K562 (cell line): ENCODE measurements around the gene ROR2. TPM values are rescaled to one million over a fixed set of nuclear protein-coding genes. Genes with fewer than 3 reads are reported as not detected.

Experiments used
- ATAC-seq: fragments of 200-7000 bp; cut with Tn5 transposase; 3 replicates; pipeline ENCODE4 v1.9.1; 2020; ENCODE audit warnings: moderate library complexity
- BruUV-seq: library from RNA; stranded (reverse); fragments of 400-500 nt; replicated peaks from 2 replicates; lab custom pipeline; 2021; lab: Mats Ljungman, UMichigan
- CTCF ChIA-PET: fragments of 300-600 bp; formaldehyde crosslinking; extraction: SDS; loops from one replicate; lab custom pipeline; 2021; ENCODE audit warnings: low intra/inter-chr PET ratio; lab: Yijun Ruan, JAX
- POLR2A ChIA-PET: fragments of 300-600, 350-650 bp; sonication (Branson Sonifier 250); formaldehyde crosslinking; extraction: SDS; loops from one replicate; lab custom pipeline; 2021; ENCODE audit warnings: antibody characterized with exemption, inconsistent platforms; lab: Yijun Ruan, JAX
- DNase-seq, 4 experiments: peaks; one replicate each; pipeline versions ENCODE4 v3.0.0 to v3.0.0-alpha.2; 2011 to 2018; ENCODE audit warnings: low spot score in 3 of 4, mixed read lengths in 3 of 4; ENCODE audit errors: extremely low read depth in 1 of 4
- FAIRE-seq: peaks from 2 replicates; lab custom pipeline; 2011; peaks lifted over from hg19 to GRCh38; lab: Jason Lieb, UNC
- H2AFZ ChIP-seq: 2 replicates; pipeline ENCODE4 v1.6.0; 2011; ENCODE audit warnings: low read depth, low read length, control low read depth, inconsistent platforms
- H3K27ac ChIP-seq: fragments of 200-600 bp; 3 replicates; pipeline ENCODE4 v1.8.0; 2011; ENCODE audit warnings: low read depth, mild to moderate bottlenecking, control low read depth, inconsistent platforms, low read length, moderate library complexity, mixed read lengths; ENCODE audit errors: extremely low read depth
- H3K27me3 ChIP-seq, 2 experiments: fragments of 300-600 bp in 1 of 2; 2 replicates in 1 of 2; 3 replicates in 1 of 2; pipeline versions ENCODE4 v1.6.0 to v1.8.0; 2011; ENCODE audit warnings: inconsistent platforms in 2 of 2, low read length in 2 of 2, mild to moderate bottlenecking in 1 of 2, mixed read lengths in 1 of 2, moderate library complexity in 1 of 2; ENCODE audit not compliant: control insufficient read depth in 2 of 2, insufficient read depth in 2 of 2
- H3K36me3 ChIP-seq: fragments of 300-600 bp; 3 replicates; pipeline ENCODE4 v1.8.0; 2011; ENCODE audit warnings: mild to moderate bottlenecking, low read length, inconsistent platforms; ENCODE audit not compliant: control insufficient read depth, insufficient read depth
- H3K4me1 ChIP-seq, 2 experiments: fragments of 200-600 bp in 1 of 2; replicated peaks in 1 of 2; 2 replicates in 1 of 2; 3 replicates in 1 of 2; pipeline versions ENCODE4 v1.5.1 to v1.8.0; 2011; ENCODE audit warnings: inconsistent platforms in 2 of 2, low read length in 2 of 2, mild to moderate bottlenecking in 1 of 2, mixed read lengths in 1 of 2, moderate library complexity in 1 of 2; ENCODE audit not compliant: control insufficient read depth in 2 of 2, insufficient read depth in 2 of 2
- H3K4me2 ChIP-seq: 2 replicates; pipeline ENCODE4 v1.6.1; 2011; ENCODE audit warnings: low read length, control low read depth, inconsistent platforms, mixed read lengths; ENCODE audit not compliant: insufficient read depth
- H3K4me3 ChIP-seq: fragments of 200-600 bp; sonication (generic), shearing (Covaris generic); 2 replicates; pipeline ENCODE4 v1.5.1; 2016; ENCODE audit warnings: control low read depth, inconsistent platforms
- H3K79me2 ChIP-seq: fragments of 200-600 bp; 3 replicates; pipeline ENCODE4 v1.8.0; 2011; ENCODE audit warnings: low read length, inconsistent platforms; ENCODE audit not compliant: control insufficient read depth, insufficient read depth
- H3K9ac ChIP-seq, 2 experiments: 2 replicates each; pipeline versions ENCODE4 v1.6.0 to v1.6.1; 2011; ENCODE audit warnings: low read depth in 2 of 2, low read length in 2 of 2, control low read depth in 1 of 2, inconsistent platforms in 1 of 2, mild to moderate bottlenecking in 1 of 2, mixed read lengths in 1 of 2; ENCODE audit not compliant: insufficient read depth in 1 of 2
- H3K9me1 ChIP-seq: one replicate; pipeline ENCODE4 v1.6.0; 2011; ENCODE audit warnings: inconsistent platforms, mild to moderate bottlenecking, low read length, moderate library complexity; ENCODE audit not compliant: control insufficient read depth, insufficient read depth
- H3K9me3 ChIP-seq: replicated peaks from 2 replicates; pipeline ENCODE4 v1.5.1; 2011; ENCODE audit warnings: low read depth, low read length, inconsistent platforms; ENCODE audit not compliant: control insufficient read depth, insufficient read depth
- H4K20me1 ChIP-seq: replicated peaks from 2 replicates; pipeline ENCODE4 v1.6.1; 2011; ENCODE audit warnings: low read length, inconsistent platforms, mixed read lengths; ENCODE audit not compliant: control insufficient read depth, insufficient read depth
- CBFA2T3 ChIP-seq: fragments of 450-650 bp; IDR thresholded peaks from 2 replicates; pipeline ENCODE4 v1.6.1; 2017
- CREM ChIP-seq: IDR thresholded peaks from 2 replicates; pipeline ENCODE4 v1.6.1; 2014; ENCODE audit warnings: antibody characterized with exemption, low read depth
- KHSRP ChIP-seq: fragments of 450-650 bp; IDR thresholded peaks from 2 replicates; pipeline ENCODE4 v1.6.1; 2017
- KLF13 ChIP-seq: fragments of 450-650 bp; IDR thresholded peaks from 2 replicates; pipeline ENCODE4 v1.6.1; 2016; ENCODE audit warnings: missing genetic modification characterization, low read depth, mild to moderate bottlenecking, missing compliant biosample characterization, moderate library complexity, borderline replicate concordance
- NR1H2 ChIP-seq: sonication (generic); formaldehyde crosslinking; IDR thresholded peaks from 2 replicates; pipeline ENCODE4 v1.4.0; 2020; ENCODE audit warnings: mild to moderate bottlenecking, missing genetic modification reagents
- POLR2AphosphoS2 ChIP-seq: IDR thresholded peaks from 2 replicates; pipeline ENCODE4 v1.6.1; 2012; ENCODE audit warnings: low read length, improper control_type of control experiment
- SOX6 ChIP-seq: fragments of 450-650 bp; IDR thresholded peaks from 2 replicates; pipeline ENCODE4 v1.6.1; 2014; ENCODE audit warnings: mild to moderate bottlenecking
- SPI1 ChIP-seq: IDR thresholded peaks from 2 replicates; pipeline ENCODE4 v1.6.1; 2011; ENCODE audit warnings: low read depth, low read length, control low read depth, borderline replicate concordance
- TCF3 ChIP-seq: sonication (generic); formaldehyde crosslinking; IDR thresholded peaks from 2 replicates; pipeline ENCODE4 v1.4.0; 2020; ENCODE audit warnings: mild to moderate bottlenecking, missing genetic modification reagents
- ZFP1 ChIP-seq: fragments of 450-650 bp; formaldehyde crosslinking; IDR thresholded peaks from 2 replicates; pipeline ENCODE4 v1.4.0; 2020; ENCODE audit warnings: mild to moderate bottlenecking, mixed read lengths
- WGBS: fragments of 100-300 bp; shearing (Covaris generic); methylation state at CpG from one replicate; pipeline ENCODE4 v1.1.6; 2016; ENCODE audit warnings: low coverage, mixed read lengths; ENCODE audit not compliant: insufficient coverage; ENCODE audit errors: missing lambda C conversion rate; 5-methylcytosine and 5-hydroxymethylcytosine counted together
- in situ Hi-C: fragments of 300-500 bp; cut with MboI; formaldehyde crosslinking; loops from 4 replicates; pipeline ENCODE4 v1.15.0; 2018; ENCODE audit warnings: inconsistent platforms, mixed read lengths
- intact Hi-C: fragments of 100-400 bp; cut with micrococcal nuclease; formaldehyde crosslinking; loops from 2 replicates; pipeline ENCODE4 v1.14.2; 2022
- polyA plus RNA-seq, 8 experiments: library from polyadenylated mRNA; depleted of rRNA in 4 of 8; stranded (reverse) in 5 of 8; unstranded in 3 of 8; fragments of >200 nt; fragmentation: Nextera tagmentation in 2 of 8; fragmentation: Illumina TruSeq in 1 of 8; extraction: Ambion mirVana in 2 of 8; extraction: Trizol in 1 of 8; gene quantifications; 2 replicates each; pipeline versions ENCODE4 v1.2.1 to v1.2.3, GENCODE V29; 2011 to 2014; ENCODE audit warnings: inconsistent platforms in 1 of 8, missing spikeins in 1 of 8
- total RNA-seq, 7 experiments: library from RNA; depleted of rRNA in 6 of 7; stranded (reverse); fragments of >200 nt in 6 of 7; fragmentation: Illumina TruSeq in 2 of 7; extraction: Trizol in 2 of 7; gene quantifications; 2 replicates each; pipeline versions ENCODE4 v1.2.1 to v1.2.3, GENCODE V29; 2011 to 2021; ENCODE audit warnings: low replicate concordance in 1 of 7
- TF ChIP-seq, protein P1 (sequence below): fragments of 450-650 bp; IDR thresholded peaks from 2 replicates; pipeline ENCODE4 v1.6.1; 2016; ENCODE audit warnings: mild to moderate bottlenecking, moderate library complexity

The ROR2 gene
- total and polyA plus RNA-seq, 9 of the 15 experiments (the other 6 are each of a cell fraction or from before 2014, with no cell fraction given), result 5.6 to 33.8 (median 15.3) TPM

GRCh38 chr9:91720751-91721705 is 229.0 kb downstream of the ROR2 start:
- WGBS, result 37% methylated on average over 15 of the region's 16 CpGs
- intact Hi-C loops, result no loop called here
- FAIRE-seq (no peak), ATAC-seq (peak; percentile 50), DNase-seq (peak in 1 of 4 experiments; percentile 13)
- Histone ChIP-seq H3K4me3 (no peak overlapping the region), H4K20me1 (no peaks in the 10 kb centered on the region), H3K27ac (no peak overlapping the region), H3K27me3 (no peaks in the 10 kb centered on the region), H3K36me3 (peaks cover 39% of the 10 kb centered on the region; the same call in 2 of the 3 replicates), H3K9me1 (no peaks in the 10 kb centered on the region), H3K4me1 (peaks cover 6 to 11% of the 10 kb centered on the region in 2 experiments; a peak in 4 of 5 replicates), H3K9ac (no peak overlapping the region), H3K9me3 (peaks cover 1% of the 10 kb centered on the region; the same call in 1 of the 2 replicates), H3K4me2 (no peak overlapping the region), H3K79me2 (no peaks in the 10 kb centered on the region), H2AFZ (no peak overlapping the region)
- in situ Hi-C loops, result loop anchor here (10.0 kb wide), 1 partner anchor 806 kb away; no protein-coding TSS in a partner anchor
- BruUV-seq, result no TSS peak
- ChIA-PET POLR2A (interaction anchor here (0.7 to 1.4 kb wide), 2 partner anchors 8 to 256 kb away, joined by 3 to 4 read pairs; no protein-coding TSS in a partner anchor), CTCF (no interaction called here)
- no peak for TF ChIP-seq ZFP1
- no peak for TF ChIP-seq NR1H2 (CRISPR knock-in tag)
- TF ChIP-seq KHSRP, result no peak
- TF ChIP-seq CREM, result no peak
- TF ChIP-seq TCF3 (CRISPR knock-in tag), result 0 out of 2 replicates have a peak, but pooled peaks have one; percentile 20
- peak; percentile 7; the same call in 1 of the 2 replicates for TF ChIP-seq SPI1
- no peak for TF ChIP-seq KLF13 (tag)
- TF ChIP-seq, protein P1, sequence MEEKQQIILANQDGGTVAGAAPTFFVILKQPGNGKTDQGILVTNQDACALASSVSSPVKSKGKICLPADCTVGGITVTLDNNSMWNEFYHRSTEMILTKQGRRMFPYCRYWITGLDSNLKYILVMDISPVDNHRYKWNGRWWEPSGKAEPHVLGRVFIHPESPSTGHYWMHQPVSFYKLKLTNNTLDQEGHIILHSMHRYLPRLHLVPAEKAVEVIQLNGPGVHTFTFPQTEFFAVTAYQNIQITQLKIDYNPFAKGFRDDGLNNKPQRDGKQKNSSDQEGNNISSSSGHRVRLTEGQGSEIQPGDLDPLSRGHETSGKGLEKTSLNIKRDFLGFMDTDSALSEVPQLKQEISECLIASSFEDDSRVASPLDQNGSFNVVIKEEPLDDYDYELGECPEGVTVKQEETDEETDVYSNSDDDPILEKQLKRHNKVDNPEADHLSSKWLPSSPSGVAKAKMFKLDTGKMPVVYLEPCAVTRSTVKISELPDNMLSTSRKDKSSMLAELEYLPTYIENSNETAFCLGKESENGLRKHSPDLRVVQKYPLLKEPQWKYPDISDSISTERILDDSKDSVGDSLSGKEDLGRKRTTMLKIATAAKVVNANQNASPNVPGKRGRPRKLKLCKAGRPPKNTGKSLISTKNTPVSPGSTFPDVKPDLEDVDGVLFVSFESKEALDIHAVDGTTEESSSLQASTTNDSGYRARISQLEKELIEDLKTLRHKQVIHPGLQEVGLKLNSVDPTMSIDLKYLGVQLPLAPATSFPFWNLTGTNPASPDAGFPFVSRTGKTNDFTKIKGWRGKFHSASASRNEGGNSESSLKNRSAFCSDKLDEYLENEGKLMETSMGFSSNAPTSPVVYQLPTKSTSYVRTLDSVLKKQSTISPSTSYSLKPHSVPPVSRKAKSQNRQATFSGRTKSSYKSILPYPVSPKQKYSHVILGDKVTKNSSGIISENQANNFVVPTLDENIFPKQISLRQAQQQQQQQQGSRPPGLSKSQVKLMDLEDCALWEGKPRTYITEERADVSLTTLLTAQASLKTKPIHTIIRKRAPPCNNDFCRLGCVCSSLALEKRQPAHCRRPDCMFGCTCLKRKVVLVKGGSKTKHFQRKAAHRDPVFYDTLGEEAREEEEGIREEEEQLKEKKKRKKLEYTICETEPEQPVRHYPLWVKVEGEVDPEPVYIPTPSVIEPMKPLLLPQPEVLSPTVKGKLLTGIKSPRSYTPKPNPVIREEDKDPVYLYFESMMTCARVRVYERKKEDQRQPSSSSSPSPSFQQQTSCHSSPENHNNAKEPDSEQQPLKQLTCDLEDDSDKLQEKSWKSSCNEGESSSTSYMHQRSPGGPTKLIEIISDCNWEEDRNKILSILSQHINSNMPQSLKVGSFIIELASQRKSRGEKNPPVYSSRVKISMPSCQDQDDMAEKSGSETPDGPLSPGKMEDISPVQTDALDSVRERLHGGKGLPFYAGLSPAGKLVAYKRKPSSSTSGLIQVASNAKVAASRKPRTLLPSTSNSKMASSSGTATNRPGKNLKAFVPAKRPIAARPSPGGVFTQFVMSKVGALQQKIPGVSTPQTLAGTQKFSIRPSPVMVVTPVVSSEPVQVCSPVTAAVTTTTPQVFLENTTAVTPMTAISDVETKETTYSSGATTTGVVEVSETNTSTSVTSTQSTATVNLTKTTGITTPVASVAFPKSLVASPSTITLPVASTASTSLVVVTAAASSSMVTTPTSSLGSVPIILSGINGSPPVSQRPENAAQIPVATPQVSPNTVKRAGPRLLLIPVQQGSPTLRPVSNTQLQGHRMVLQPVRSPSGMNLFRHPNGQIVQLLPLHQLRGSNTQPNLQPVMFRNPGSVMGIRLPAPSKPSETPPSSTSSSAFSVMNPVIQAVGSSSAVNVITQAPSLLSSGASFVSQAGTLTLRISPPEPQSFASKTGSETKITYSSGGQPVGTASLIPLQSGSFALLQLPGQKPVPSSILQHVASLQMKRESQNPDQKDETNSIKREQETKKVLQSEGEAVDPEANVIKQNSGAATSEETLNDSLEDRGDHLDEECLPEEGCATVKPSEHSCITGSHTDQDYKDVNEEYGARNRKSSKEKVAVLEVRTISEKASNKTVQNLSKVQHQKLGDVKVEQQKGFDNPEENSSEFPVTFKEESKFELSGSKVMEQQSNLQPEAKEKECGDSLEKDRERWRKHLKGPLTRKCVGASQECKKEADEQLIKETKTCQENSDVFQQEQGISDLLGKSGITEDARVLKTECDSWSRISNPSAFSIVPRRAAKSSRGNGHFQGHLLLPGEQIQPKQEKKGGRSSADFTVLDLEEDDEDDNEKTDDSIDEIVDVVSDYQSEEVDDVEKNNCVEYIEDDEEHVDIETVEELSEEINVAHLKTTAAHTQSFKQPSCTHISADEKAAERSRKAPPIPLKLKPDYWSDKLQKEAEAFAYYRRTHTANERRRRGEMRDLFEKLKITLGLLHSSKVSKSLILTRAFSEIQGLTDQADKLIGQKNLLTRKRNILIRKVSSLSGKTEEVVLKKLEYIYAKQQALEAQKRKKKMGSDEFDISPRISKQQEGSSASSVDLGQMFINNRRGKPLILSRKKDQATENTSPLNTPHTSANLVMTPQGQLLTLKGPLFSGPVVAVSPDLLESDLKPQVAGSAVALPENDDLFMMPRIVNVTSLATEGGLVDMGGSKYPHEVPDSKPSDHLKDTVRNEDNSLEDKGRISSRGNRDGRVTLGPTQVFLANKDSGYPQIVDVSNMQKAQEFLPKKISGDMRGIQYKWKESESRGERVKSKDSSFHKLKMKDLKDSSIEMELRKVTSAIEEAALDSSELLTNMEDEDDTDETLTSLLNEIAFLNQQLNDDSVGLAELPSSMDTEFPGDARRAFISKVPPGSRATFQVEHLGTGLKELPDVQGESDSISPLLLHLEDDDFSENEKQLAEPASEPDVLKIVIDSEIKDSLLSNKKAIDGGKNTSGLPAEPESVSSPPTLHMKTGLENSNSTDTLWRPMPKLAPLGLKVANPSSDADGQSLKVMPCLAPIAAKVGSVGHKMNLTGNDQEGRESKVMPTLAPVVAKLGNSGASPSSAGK, result no peak
- no peak for TF ChIP-seq POLR2AphosphoS2
- peak; percentile 11; the same call in 1 of the 2 replicates for TF ChIP-seq CBFA2T3
- 0 out of 2 replicates have a peak, but pooled peaks have one; percentile 23 for TF ChIP-seq SOX6
